Activated naive CD4-positive, alpha-beta T cell treated with anti-CD3 and anti-CD28 coated beads, Interleukin-2, amount 50 U/mL, for 24 hours (primary cell): ENCODE data around the gene PRKCZ.

ENCODE experiments used
- H3K27ac Mint-ChIP-seq: one replicate; pipeline ENCODE4 v1.8.0; 2021; ENCODE audit warnings: mild to moderate bottlenecking, mixed read lengths
- H3K27me3 Mint-ChIP-seq: one replicate; pipeline ENCODE4 v1.8.0; 2021; ENCODE audit warnings: mixed read lengths
- H3K36me3 Mint-ChIP-seq: one replicate; pipeline ENCODE4 v1.8.0; 2021; ENCODE audit warnings: mixed read lengths
- H3K4me1 Mint-ChIP-seq: one replicate; pipeline ENCODE4 v1.8.0; 2021; ENCODE audit warnings: mixed read lengths
- H3K4me3 Mint-ChIP-seq: one replicate; pipeline ENCODE4 v1.8.0; 2021; ENCODE audit warnings: mild to moderate bottlenecking, mixed read lengths
- H3K9me3 Mint-ChIP-seq: one replicate; pipeline ENCODE4 v1.8.0; 2021; ENCODE audit warnings: mixed read lengths

Gene PRKCZ

GRCh38 chr1:2231532-2232254 is 181.5 kb downstream of the PRKCZ start:
- Mint-ChIP-seq H3K36me3 (peaks cover 4% of the 10 kb centered on the region), H3K27me3 (no peaks in the 10 kb centered on the region), H3K4me1 (peaks cover 53% of the 10 kb centered on the region), H3K4me3 (peak overlapping the region; percentile 94), H3K27ac (peak overlapping the region; percentile 98), H3K9me3 (no peaks in the 10 kb centered on the region)

- H3K9me3 Mint-ChIP-seq: no peaks in the 10 kb centered on the region
- peaks cover 4% of the 10 kb centered on the region for H3K36me3 Mint-ChIP-seq
- H3K4me1 Mint-ChIP-seq: peaks cover 59% of the 10 kb centered on the region
- H3K27me3 Mint-ChIP-seq: no peaks in the 10 kb centered on the region
- H3K27ac Mint-ChIP-seq: peak overlapping the region; percentile 98
- H3K4me3 Mint-ChIP-seq: peak overlapping the region; percentile 94
These were observed 182.2 kb downstream of the PRKCZ start for GRCh38 chr1:2232255-2232915.

- Mint-ChIP-seq H3K27ac (peak overlapping the region; percentile 89), H3K4me3 (peak overlapping the region; percentile 94), H3K27me3 (no peaks in the 10 kb centered on the region), H3K9me3 (no peaks in the 10 kb centered on the region), H3K36me3 (peaks cover 4% of the 10 kb centered on the region), H3K4me1 (peaks cover 64% of the 10 kb centered on the region)
These were observed 182.8 kb downstream of the PRKCZ start for GRCh38 chr1:2232916-2233438.

- no peaks in the 10 kb centered on the region for H3K27me3 Mint-ChIP-seq
These were observed 183.3 kb downstream of the PRKCZ start for GRCh38 chr1:2233468-2233867.

GRCh38 chr1:2233997-2234761 is 184.0 kb downstream of the PRKCZ start:
- H3K27me3 Mint-ChIP-seq: no peaks in the 10 kb centered on the region
- H3K4me3 Mint-ChIP-seq: peak overlapping the region; percentile 94
- H3K4me1 Mint-ChIP-seq: peaks cover 69% of the 10 kb centered on the region
- H3K9me3 Mint-ChIP-seq: no peaks in the 10 kb centered on the region
- peak overlapping the region; percentile 93 for H3K27ac Mint-ChIP-seq
- H3K36me3 Mint-ChIP-seq: peaks cover 4% of the 10 kb centered on the region

More at GRCh38 chr1:2233468-2233867, 183.3 kb downstream of the PRKCZ start:
- H3K27ac Mint-ChIP-seq: peak overlapping the region; percentile 87
- no peaks in the 10 kb centered on the region for H3K9me3 Mint-ChIP-seq
- peaks cover 64% of the 10 kb centered on the region for H3K4me1 Mint-ChIP-seq
- peak overlapping the region; percentile 94 for H3K4me3 Mint-ChIP-seq
- H3K36me3 Mint-ChIP-seq: peaks cover 4% of the 10 kb centered on the region

GRCh38 chr1:2234762-2235113 is 184.5 kb downstream of the PRKCZ start:
- peaks cover 4% of the 10 kb centered on the region for H3K36me3 Mint-ChIP-seq
- no peaks in the 10 kb centered on the region for H3K9me3 Mint-ChIP-seq
- peak overlapping the region; percentile 94 for H3K4me3 Mint-ChIP-seq
- peak overlapping the region; percentile 93 for H3K27ac Mint-ChIP-seq
- H3K27me3 Mint-ChIP-seq: no peaks in the 10 kb centered on the region
- peaks cover 74% of the 10 kb centered on the region for H3K4me1 Mint-ChIP-seq
